Testis (tissue), 3 donors: ENCODE data around the gene C4orf51. TPM values are rescaled to one million over a fixed set of nuclear protein-coding genes. Genes with fewer than 3 reads are reported as not detected.

ENCODE experiments used
- DNase-seq: peaks from one replicate; pipeline ENCODE4 v3.0.0-alpha.2; 2019
- H3K27ac ChIP-seq, 2 donors: fragments of 200-600 bp; sonication (generic); one replicate each; pipeline ENCODE4 v1.5.1; 2019
- H3K27me3 ChIP-seq: fragments of 200-600 bp; sonication (generic); one replicate; pipeline ENCODE4 v1.5.1; 2019
- H3K36me3 ChIP-seq: fragments of 200-600 bp; sonication (generic); one replicate; pipeline ENCODE4 v1.5.1; 2017; ENCODE audit warnings: low read depth; ENCODE audit errors: missing control alignments
- H3K4me1 ChIP-seq: fragments of 200-600 bp; sonication (generic); one replicate; pipeline ENCODE4 v1.5.1; 2019
- H3K4me3 ChIP-seq, 2 donors: fragments of 200-600 bp; sonication (generic); one replicate each; pipeline ENCODE4 v1.5.1; 2017 to 2019
- H3K9me3 ChIP-seq: fragments of 200-600 bp; sonication (generic); one replicate; pipeline ENCODE4 v1.5.1; 2017
- CTCF ChIP-seq, 3 experiments: fragments of 450-650 bp in 2 of 3; fragments of 200-600 bp in 1 of 3; sonication (generic) in 1 of 3; IDR thresholded peaks; one replicate each; pipeline ENCODE4 v1.5.1; 2016 to 2019; ENCODE audit warnings: antibody characterized with exemption in 3 of 3, mild to moderate bottlenecking in 2 of 3, moderate library complexity in 1 of 3
- POLR2A ChIP-seq: fragments of 450-650 bp; IDR thresholded peaks from one replicate; pipeline ENCODE4 v1.6.1; 2017; ENCODE audit warnings: antibody characterized with exemption, mild to moderate bottlenecking, moderate library complexity
- WGBS, 2 donors: methylation state at CpG; one replicate each; pipeline ENCODE4 v1.1.5; 2018; 5-methylcytosine and 5-hydroxymethylcytosine counted together
- intact Hi-C: fragments of 100-400 bp; cut with DNase I; formaldehyde crosslinking; loops from one replicate; pipeline ENCODE4 v1.15.1; 2023; ENCODE audit warnings: low total_unique reads
- polyA plus RNA-seq: library from polyadenylated mRNA; stranded (reverse); fragments of 350-450 nt; fragmentation: Illumina TruSeq; extraction: RNeasy Lipid Tissue Mini Kit (QIAGEN cat#74804); gene quantifications from one replicate; pipeline ENCODE4 v1.2.3, GENCODE V29; 2014; ENCODE audit warnings: low read depth, low replicate concordance; ENCODE audit not compliant: insufficient read depth
- total RNA-seq, 2 donors: library from RNA; depleted of rRNA; stranded (reverse); fragments of >200 nt; gene quantifications; one replicate each; pipeline ENCODE4 v1.2.3, GENCODE V29; 2016

Gene C4orf51
- total and polyA plus RNA-seq, 3 donors from 2014 or later: 0.87 to 10.6 (median 1.3) TPM

- 100% methylated on average over 1 of the region's 1 CpG; no CpG with 5 or more reads in 1 of the 2 donors for WGBS, 2 donors
- Histone ChIP-seq H3K9me3 (no peaks in the 10 kb centered on the region), H3K4me3 (no peak overlapping the region), H3K4me1 (peaks cover 4% of the 10 kb centered on the region), H3K36me3 (no peaks in the 10 kb centered on the region), H3K27me3 (no peaks in the 10 kb centered on the region), H3K27ac (no peak overlapping the region)
- DNase-seq: no peak
- intact Hi-C loops: no loop called here
- TF ChIP-seq CTCF (IDR thresholded peaks at IDR 0.05) (no peak), POLR2A (no peak)
Measured at GRCh38 chr4:145722561-145722960, 42.6 kb downstream of the C4orf51 start.

- no peaks in the 10 kb centered on the region for H3K9me3 ChIP-seq
- peaks cover 4% of the 10 kb centered on the region for H3K4me1 ChIP-seq
- no peaks in the 10 kb centered on the region for H3K27me3 ChIP-seq
- TF ChIP-seq POLR2A: no peak
- no peak for TF ChIP-seq CTCF (IDR thresholded peaks at IDR 0.05)
- H3K4me3 ChIP-seq: no peak overlapping the region
- H3K36me3 ChIP-seq: no peaks in the 10 kb centered on the region
- 88 to 95% methylated on average over 2 of the region's 2 CpGs for WGBS, 2 donors
- intact Hi-C loops: no loop called here
- H3K27ac ChIP-seq: no peak overlapping the region
- no peak for DNase-seq
Measured at GRCh38 chr4:145723336-145723735, 43.4 kb downstream of the C4orf51 start.

GRCh38 chr4:145730026-145730425, 50.1 kb downstream of the C4orf51 start:
- Histone ChIP-seq H3K4me1 (peaks cover 5% of the 10 kb centered on the region), H3K36me3 (no peaks in the 10 kb centered on the region), H3K27ac (no peak overlapping the region), H3K27me3 (no peaks in the 10 kb centered on the region), H3K4me3 (no peak overlapping the region), H3K9me3 (no peaks in the 10 kb centered on the region)
- intact Hi-C loops: no loop called here
- WGBS, 2 donors: 61 to 68% methylated on average over 5 of the region's 5 CpGs
- no peak for TF ChIP-seq CTCF (IDR thresholded peaks at IDR 0.05)
- no peak for TF ChIP-seq POLR2A
- DNase-seq: no peak

- no peak for TF ChIP-seq CTCF (IDR thresholded peaks at IDR 0.05)
- TF ChIP-seq POLR2A: no peak
- Histone ChIP-seq H3K27me3 (no peaks in the 10 kb centered on the region), H3K4me1 (peaks cover 5% of the 10 kb centered on the region), H3K4me3 (no peak overlapping the region), H3K9me3 (no peaks in the 10 kb centered on the region), H3K36me3 (no peaks in the 10 kb centered on the region), H3K27ac (no peak overlapping the region)
- no peak for DNase-seq
- 39 to 73% methylated on average over 1 of the region's 1 CpG for WGBS, 2 donors
- intact Hi-C loops: no loop called here
Measured at GRCh38 chr4:145731028-145731427, 51.1 kb downstream of the C4orf51 start.

- 35 to 43% methylated on average over 14 of the region's 14 CpGs for WGBS, 2 donors
- TF ChIP-seq CTCF (IDR thresholded peaks at IDR 0.05): no peak
- no peak for TF ChIP-seq POLR2A
- Histone ChIP-seq H3K36me3 (no peaks in the 10 kb centered on the region), H3K27me3 (no peaks in the 10 kb centered on the region), H3K4me1 (peaks cover 5% of the 10 kb centered on the region), H3K27ac (peak overlapping the region; percentile 87 to 96), H3K4me3 (peak overlapping the region; percentile 64 to 78), H3K9me3 (no peaks in the 10 kb centered on the region)
- intact Hi-C loops: no loop called here
- DNase-seq: no peak
Measured at GRCh38 chr4:145732001-145732815, 52.3 kb downstream of the C4orf51 start.
